Activated CD4-positive, alpha-beta T cell treated with anti-CD3 and anti-CD28 coated beads for 36 hours (primary cell): Measurements from ENCODE around the gene TRPC1. TPM values are rescaled to one million over a fixed set of nuclear protein-coding genes. Genes with fewer than 3 reads are reported as not detected.

ENCODE experiments used
- ATAC-seq: fragments of 200-7000 bp; cut with Tn5 transposase; one replicate; pipeline ENCODE4 v1.10.0; 2021; ENCODE audit warnings: mild to moderate bottlenecking, moderate library complexity
- CTCF ChIA-PET: fragments of 350-600 bp; sonication (Branson Sonifier 250); formaldehyde crosslinking; loops from one replicate; lab custom pipeline; 2021; ENCODE audit warnings: antibody characterized with exemption; lab: Charles Lee
- POLR2A ChIA-PET: fragments of 350-600 bp; sonication (Branson Sonifier 250); formaldehyde crosslinking; loops from one replicate; lab custom pipeline; 2021; ENCODE audit warnings: antibody characterized with exemption, inconsistent platforms; lab: Charles Lee
- DNase-seq: peaks from one replicate; pipeline ENCODE4 v3.0.0-alpha.2; 2020
- H3K27ac Mint-ChIP-seq: one replicate; pipeline ENCODE4 v1.8.0; 2021; ENCODE audit warnings: mixed read lengths
- H3K27me3 Mint-ChIP-seq: one replicate; pipeline ENCODE4 v1.8.0; 2021; ENCODE audit warnings: mixed read lengths
- H3K36me3 Mint-ChIP-seq: one replicate; pipeline ENCODE4 v1.8.0; 2021; ENCODE audit warnings: low read depth, mixed read lengths
- H3K4me1 Mint-ChIP-seq: one replicate; pipeline ENCODE4 v1.8.0; 2021; ENCODE audit warnings: mixed read lengths
- H3K4me3 Mint-ChIP-seq: one replicate; pipeline ENCODE4 v1.8.0; 2021; ENCODE audit warnings: mild to moderate bottlenecking, moderate library complexity, mixed read lengths
- H3K9me3 Mint-ChIP-seq: one replicate; pipeline ENCODE4 v1.8.0; 2021; ENCODE audit warnings: low read depth, mixed read lengths
- intact Hi-C, 2 experiments: fragments of 100-400 bp; cut with DNase I in 1 of 2; cut with micrococcal nuclease in 1 of 2; formaldehyde crosslinking; loops; one replicate each; pipeline versions ENCODE4 v1.14.2 to v1.15.1; 2022 to 2024; cut with DNase I, micrococcal nuclease
- total RNA-seq, 2 experiments: library from RNA; stranded (reverse); gene quantifications; one replicate each; pipeline ENCODE4 v1.2.3, GENCODE V29; 2021

The TRPC1 gene
- total RNA-seq, 2 experiments from 2014 or later, result 4.7 to 6.2 TPM

- Mint-ChIP-seq H3K4me1 (no peaks in the 10 kb centered on the region), H3K27ac (no peak overlapping the region), H3K27me3 (no peaks in the 10 kb centered on the region), H3K4me3 (no peak overlapping the region), H3K36me3 (no peaks in the 10 kb centered on the region), H3K9me3 (no peaks in the 10 kb centered on the region)
- intact Hi-C loops, result no loop called here
- DNase-seq, result no peak
- ChIA-PET POLR2A (no interaction called here), CTCF (no interaction called here)
- ATAC-seq, result no peak
Measured at GRCh38 chr3:142796823-142797222, 73.0 kb downstream of the TRPC1 start.

GRCh38 chr3:142801746-142802145 lies 77.9 kb downstream of the TRPC1 start:
- no peaks in the 10 kb centered on the region for H3K9me3 Mint-ChIP-seq
- H3K4me3 Mint-ChIP-seq, result no peak overlapping the region
- POLR2A ChIA-PET, result no interaction called here
- no peaks in the 10 kb centered on the region for H3K4me1 Mint-ChIP-seq
- CTCF ChIA-PET, result no interaction called here
- no peak for ATAC-seq
- intact Hi-C loops, result no loop called here
- no peak overlapping the region for H3K27ac Mint-ChIP-seq
- H3K36me3 Mint-ChIP-seq, result no peaks in the 10 kb centered on the region
- no peaks in the 10 kb centered on the region for H3K27me3 Mint-ChIP-seq
- no peak for DNase-seq

GRCh38 chr3:142802891-142803290 lies 79.1 kb downstream of the TRPC1 start:
- DNase-seq, result no peak
- Mint-ChIP-seq H3K4me3 (no peak overlapping the region), H3K9me3 (no peaks in the 10 kb centered on the region), H3K27me3 (no peaks in the 10 kb centered on the region), H3K27ac (no peak overlapping the region), H3K4me1 (no peaks in the 10 kb centered on the region), H3K36me3 (no peaks in the 10 kb centered on the region)
- CTCF ChIA-PET, result no interaction called here
- peak; percentile 19 for ATAC-seq
- POLR2A ChIA-PET, result no interaction called here
- intact Hi-C loops, result no loop called here

GRCh38 chr3:142808103-142808917 lies 84.5 kb downstream of the TRPC1 start:
- POLR2A ChIA-PET, result no interaction called here

GRCh38 chr3:142809259-142809658 lies 85.4 kb downstream of the TRPC1 start:
- H3K36me3 Mint-ChIP-seq, result no peaks in the 10 kb centered on the region
- intact Hi-C loops, result no loop called here
- CTCF ChIA-PET, result interaction anchor here (1.3 to 2.0 kb wide), 3 partner anchors 9 to 21 kb away, joined by 3 to 8 read pairs (median 4); no protein-coding TSS in a partner anchor
- H3K9me3 Mint-ChIP-seq, result no peaks in the 10 kb centered on the region
- no peak overlapping the region for H3K4me3 Mint-ChIP-seq
- H3K27ac Mint-ChIP-seq, result no peak overlapping the region
- H3K27me3 Mint-ChIP-seq, result peaks cover 2% of the 10 kb centered on the region
- POLR2A ChIA-PET, result no interaction called here
- no peak for DNase-seq
- no peak for ATAC-seq
- peaks cover 4% of the 10 kb centered on the region for H3K4me1 Mint-ChIP-seq

More at GRCh38 chr3:142808103-142808917, 84.5 kb downstream of the TRPC1 start:
- ATAC-seq, result peak; percentile 78
- Mint-ChIP-seq H3K36me3 (no peaks in the 10 kb centered on the region), H3K9me3 (no peaks in the 10 kb centered on the region), H3K4me1 (peaks cover 4% of the 10 kb centered on the region), H3K4me3 (no peak overlapping the region), H3K27ac (no peak overlapping the region), H3K27me3 (peaks cover 2% of the 10 kb centered on the region)
- intact Hi-C loops, result no loop called here
- CTCF ChIA-PET, result interaction anchor here (1.4 to 2.0 kb wide), 3 partner anchors 10 to 20 kb away, joined by 3 to 8 read pairs (median 3); no protein-coding TSS in a partner anchor
- peak; percentile 15 for DNase-seq

- DNase-seq, result no peak
- Mint-ChIP-seq H3K9me3 (no peaks in the 10 kb centered on the region), H3K4me3 (no peak overlapping the region), H3K27ac (no peak overlapping the region), H3K4me1 (no peaks in the 10 kb centered on the region), H3K36me3 (no peaks in the 10 kb centered on the region), H3K27me3 (peaks cover 4% of the 10 kb centered on the region)
- CTCF ChIA-PET, result interaction anchor here (4.4 kb wide), 1 partner anchor 13 kb away, joined by 21 read pairs; no protein-coding TSS in a partner anchor
- intact Hi-C loops, result no loop called here
- POLR2A ChIA-PET, result no interaction called here
- no peak for ATAC-seq
Measured at GRCh38 chr3:142815803-142816202, 92.0 kb downstream of the TRPC1 start.

- no peaks in the 10 kb centered on the region for H3K4me1 Mint-ChIP-seq
- H3K36me3 Mint-ChIP-seq, result no peaks in the 10 kb centered on the region
- no peaks in the 10 kb centered on the region for H3K9me3 Mint-ChIP-seq
- H3K27me3 Mint-ChIP-seq, result peaks cover 2% of the 10 kb centered on the region
- no peak overlapping the region for H3K27ac Mint-ChIP-seq
- ChIA-PET POLR2A (no interaction called here), CTCF (interaction anchor here (0.7 to 4.4 kb wide), 2 partner anchors 12 to 119 kb away, joined by 3 to 21 read pairs; no protein-coding TSS in a partner anchor)
- no peak overlapping the region for H3K4me3 Mint-ChIP-seq
- DNase-seq (no peak), ATAC-seq (no peak)
- intact Hi-C loops, result no loop called here
Measured at GRCh38 chr3:142817356-142817755, 93.5 kb downstream of the TRPC1 start.

GRCh38 chr3:142817897-142818296 lies 94.1 kb downstream of the TRPC1 start:
- H3K4me1 Mint-ChIP-seq, result no peaks in the 10 kb centered on the region
- ChIA-PET CTCF (interaction anchor here (4.4 kb wide), 1 partner anchor 11 kb away, joined by 21 read pairs; no protein-coding TSS in a partner anchor), POLR2A (no interaction called here)
- no peak overlapping the region for H3K4me3 Mint-ChIP-seq
- DNase-seq (no peak), ATAC-seq (no peak)
- intact Hi-C loops, result no loop called here
- H3K27me3 Mint-ChIP-seq, result peaks cover 2% of the 10 kb centered on the region
- no peaks in the 10 kb centered on the region for H3K9me3 Mint-ChIP-seq
- H3K27ac Mint-ChIP-seq, result no peak overlapping the region
- H3K36me3 Mint-ChIP-seq, result no peaks in the 10 kb centered on the region

GRCh38 chr3:142818651-142819050 lies 94.8 kb downstream of the TRPC1 start:
- no peaks in the 10 kb centered on the region for H3K9me3 Mint-ChIP-seq
- intact Hi-C loops, result no loop called here
- POLR2A ChIA-PET, result no interaction called here
- DNase-seq, result no peak
- no peak overlapping the region for H3K27ac Mint-ChIP-seq
- H3K27me3 Mint-ChIP-seq, result peaks cover 2% of the 10 kb centered on the region
- no peak overlapping the region for H3K4me3 Mint-ChIP-seq
- CTCF ChIA-PET, result interaction anchor here (0.9 to 4.4 kb wide), 2 partner anchors 10 kb away, joined by 3 to 21 read pairs; no protein-coding TSS in a partner anchor
- no peak for ATAC-seq
- no peaks in the 10 kb centered on the region for H3K36me3 Mint-ChIP-seq
- no peaks in the 10 kb centered on the region for H3K4me1 Mint-ChIP-seq

- H3K4me3 Mint-ChIP-seq, result no peak overlapping the region
- H3K27me3 Mint-ChIP-seq, result peaks cover 2% of the 10 kb centered on the region
- intact Hi-C loops, result no loop called here
- no peaks in the 10 kb centered on the region for H3K4me1 Mint-ChIP-seq
- no peaks in the 10 kb centered on the region for H3K36me3 Mint-ChIP-seq
- CTCF ChIA-PET, result interaction anchor here (0.6 to 4.4 kb wide), 3 partner anchors 10 to 868 kb away, joined by 3 to 21 read pairs (median 4); no protein-coding TSS in a partner anchor
- no peak overlapping the region for H3K27ac Mint-ChIP-seq
- DNase-seq (no peak), ATAC-seq (no peak)
- POLR2A ChIA-PET, result no interaction called here
- H3K9me3 Mint-ChIP-seq, result no peaks in the 10 kb centered on the region
Measured at GRCh38 chr3:142819179-142819578, 95.3 kb downstream of the TRPC1 start.

- DNase-seq (peak; percentile 89), ATAC-seq (peak; percentile 100)
- CTCF ChIA-PET, result interaction anchor here (0.5 to 5.4 kb wide), 53 partner anchors 8 to 832 kb away, joined by 3 to 65 read pairs (median 4); partner anchors contain the start of genes PCOLCE2, TRPC1 and U2SURP
- intact Hi-C loops, result loop anchor here (1.0 to 5.0 kb wide), 5 partner anchors 78 to 242 kb away; no protein-coding TSS in a partner anchor
- Mint-ChIP-seq H3K27ac (no peak overlapping the region), H3K9me3 (no peaks in the 10 kb centered on the region), H3K4me3 (no peak overlapping the region), H3K4me1 (no peaks in the 10 kb centered on the region), H3K27me3 (peaks cover 12% of the 10 kb centered on the region), H3K36me3 (no peaks in the 10 kb centered on the region)
- POLR2A ChIA-PET, result no interaction called here
Measured at GRCh38 chr3:142828703-142829305, 105.0 kb downstream of the TRPC1 start.
